Measurements from ENCODE around the gene DNAH6.
"Not testable (repeated sequence)": the region's sequence is repeated elsewhere in the genome, so short reads cannot be mapped to it uniquely, and the experiment has no call there.

Gene DNAH6

GRCh38 chr2:84516234-84516986 lies at the start of gene DNAH6:
DNAH6 (plus strand) TSS chr2:84516498; CDS start chr2:84517827, 1,329 bp downstream.
- peak; percentile 50 to 53 for DNase-seq (ENCODE audit: low read depth in 2 of 2)

GRCh38 chr2:84467389-84467788 lies 48.9 kb upstream of the DNAH6 start:
- DNase-seq (ENCODE audit: low read depth in 2 of 2) = no peak

- not testable (repeated sequence) for DNase-seq (ENCODE audit: low read depth in 2 of 2)
Measured at GRCh38 chr2:84472423-84472822, 43.9 kb upstream of the DNAH6 start.

GRCh38 chr2:84472856-84473565 lies 43.3 kb upstream of the DNAH6 start:
- no peak for DNase-seq (ENCODE audit: low read depth in 2 of 2)

- no peak for DNase-seq (ENCODE audit: low read depth in 2 of 2)
Measured at GRCh38 chr2:84474176-84474575, 42.1 kb upstream of the DNAH6 start.

- DNase-seq (ENCODE audit: low read depth in 2 of 2) = no peak
Measured at GRCh38 chr2:84477886-84478285, 38.4 kb upstream of the DNAH6 start.

- no peak for DNase-seq (ENCODE audit: low read depth in 2 of 2)
Measured at GRCh38 chr2:84478867-84479266, 37.4 kb upstream of the DNAH6 start.

- DNase-seq (ENCODE audit: low read depth in 2 of 2) = no peak
Measured at GRCh38 chr2:84481702-84482101, 34.6 kb upstream of the DNAH6 start.

- no peak for DNase-seq (ENCODE audit: low read depth in 2 of 2)
Measured at GRCh38 chr2:84482603-84483002, 33.7 kb upstream of the DNAH6 start.

- no peak for DNase-seq (ENCODE audit: low read depth in 2 of 2)
Measured at GRCh38 chr2:84483320-84483719, 33.0 kb upstream of the DNAH6 start.

GRCh38 chr2:84486441-84487115 lies 29.7 kb upstream of the DNAH6 start:
- no peak for DNase-seq (ENCODE audit: low read depth in 2 of 2)

GRCh38 chr2:84487298-84487996 lies 28.9 kb upstream of the DNAH6 start:
- no peak for DNase-seq (ENCODE audit: low read depth in 2 of 2)

GRCh38 chr2:84491256-84491655 lies 25.0 kb upstream of the DNAH6 start:
- no peak for DNase-seq (ENCODE audit: low read depth in 2 of 2)

- no peak for DNase-seq (ENCODE audit: low read depth in 2 of 2)
Measured at GRCh38 chr2:84491741-84492140, 24.6 kb upstream of the DNAH6 start.

GRCh38 chr2:84492571-84492970 lies 23.7 kb upstream of the DNAH6 start:
- no peak for DNase-seq (ENCODE audit: low read depth in 2 of 2)

- DNase-seq (ENCODE audit: low read depth in 2 of 2) = no peak
Measured at GRCh38 chr2:84493514-84493913, 22.8 kb upstream of the DNAH6 start.

GRCh38 chr2:84494070-84494469 lies 22.2 kb upstream of the DNAH6 start:
- no peak for DNase-seq (ENCODE audit: low read depth in 2 of 2)

GRCh38 chr2:84495539-84496146 lies 20.7 kb upstream of the DNAH6 start:
- no peak for DNase-seq (ENCODE audit: low read depth in 2 of 2)

GRCh38 chr2:84496386-84496785 lies 19.9 kb upstream of the DNAH6 start:
- no peak for DNase-seq (ENCODE audit: low read depth in 2 of 2)

- no peak for DNase-seq (ENCODE audit: low read depth in 2 of 2)
Measured at GRCh38 chr2:84497285-84497684, 19.0 kb upstream of the DNAH6 start.

- DNase-seq (ENCODE audit: low read depth in 2 of 2) = no peak
Measured at GRCh38 chr2:84498150-84498799, 18.0 kb upstream of the DNAH6 start.
